ENCODE data around the gene CILP2. TPM values are rescaled to one million over a fixed set of nuclear protein-coding genes. Genes with fewer than 3 reads are reported as not detected.

Gene CILP2
- total RNA-seq, 1 donor from 2014 or later, result 0.23 TPM

GRCh38 chr19:19491321-19492025, 46.6 kb upstream of the CILP2 start:
- TF ChIP-seq CTCF (IDR thresholded peaks at IDR 0.05; ENCODE audit: unreplicated experiment), result no peak
- H3K36me3 Mint-ChIP-seq (ENCODE audit: low read depth, unreplicated experiment), result peaks cover 12% of the 10 kb centered on the region
- no peak overlapping the region for H3K4me3 Mint-ChIP-seq (ENCODE audit: unreplicated experiment)
- no peak overlapping the region for H3K27ac Mint-ChIP-seq (ENCODE audit: unreplicated experiment)
- DNase-seq (ENCODE audit: low spot score), result no peak
- no peaks in the 10 kb centered on the region for H3K9me3 Mint-ChIP-seq (ENCODE audit: unreplicated experiment)
- H3K27me3 Mint-ChIP-seq (ENCODE audit: unreplicated experiment), result peaks cover 17% of the 10 kb centered on the region
- peaks cover 23% of the 10 kb centered on the region for H3K4me1 Mint-ChIP-seq (ENCODE audit: unreplicated experiment)

DNA sequence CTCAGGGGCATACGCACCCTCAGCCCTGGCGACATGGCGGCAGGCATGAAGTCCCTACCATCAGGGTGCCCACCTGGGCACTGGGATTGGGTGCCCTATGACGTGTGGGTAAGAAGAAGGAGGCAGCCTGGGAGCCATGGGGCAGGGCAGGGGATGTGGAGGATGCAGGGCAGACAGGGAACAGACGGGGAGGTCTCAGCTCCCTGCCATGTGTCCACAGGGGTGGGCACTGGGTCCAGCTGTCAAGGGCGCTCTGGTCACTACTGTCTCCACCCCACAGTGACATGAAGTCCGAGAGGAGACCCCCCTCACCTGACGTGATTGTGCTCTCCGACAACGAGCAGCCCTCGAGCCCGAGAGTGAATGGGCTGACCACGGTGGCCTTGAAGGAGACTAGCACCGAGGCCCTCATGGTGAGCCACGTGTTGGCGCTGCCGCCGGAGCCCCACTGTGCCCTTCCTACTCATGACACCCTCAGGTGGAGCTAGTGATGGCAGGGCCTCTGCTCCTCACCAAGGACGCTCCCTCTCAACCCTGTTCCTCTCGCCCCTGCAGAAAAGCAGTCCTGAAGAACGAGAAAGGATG, 45.9 kb upstream of the CILP2 start:
- no peak for DNase-seq (ENCODE audit: low spot score)
- no peak overlapping the region for H3K4me3 Mint-ChIP-seq (ENCODE audit: unreplicated experiment)
- H3K9me3 Mint-ChIP-seq (ENCODE audit: unreplicated experiment), result no peaks in the 10 kb centered on the region
- peaks cover 23% of the 10 kb centered on the region for H3K4me1 Mint-ChIP-seq (ENCODE audit: unreplicated experiment)
- H3K36me3 Mint-ChIP-seq (ENCODE audit: low read depth, unreplicated experiment), result peaks cover 15% of the 10 kb centered on the region
- peaks cover 20% of the 10 kb centered on the region for H3K27me3 Mint-ChIP-seq (ENCODE audit: unreplicated experiment)
- TF ChIP-seq CTCF (IDR thresholded peaks at IDR 0.05; ENCODE audit: unreplicated experiment), result no peak
- H3K27ac Mint-ChIP-seq (ENCODE audit: unreplicated experiment), result no peak overlapping the region

DNA sequence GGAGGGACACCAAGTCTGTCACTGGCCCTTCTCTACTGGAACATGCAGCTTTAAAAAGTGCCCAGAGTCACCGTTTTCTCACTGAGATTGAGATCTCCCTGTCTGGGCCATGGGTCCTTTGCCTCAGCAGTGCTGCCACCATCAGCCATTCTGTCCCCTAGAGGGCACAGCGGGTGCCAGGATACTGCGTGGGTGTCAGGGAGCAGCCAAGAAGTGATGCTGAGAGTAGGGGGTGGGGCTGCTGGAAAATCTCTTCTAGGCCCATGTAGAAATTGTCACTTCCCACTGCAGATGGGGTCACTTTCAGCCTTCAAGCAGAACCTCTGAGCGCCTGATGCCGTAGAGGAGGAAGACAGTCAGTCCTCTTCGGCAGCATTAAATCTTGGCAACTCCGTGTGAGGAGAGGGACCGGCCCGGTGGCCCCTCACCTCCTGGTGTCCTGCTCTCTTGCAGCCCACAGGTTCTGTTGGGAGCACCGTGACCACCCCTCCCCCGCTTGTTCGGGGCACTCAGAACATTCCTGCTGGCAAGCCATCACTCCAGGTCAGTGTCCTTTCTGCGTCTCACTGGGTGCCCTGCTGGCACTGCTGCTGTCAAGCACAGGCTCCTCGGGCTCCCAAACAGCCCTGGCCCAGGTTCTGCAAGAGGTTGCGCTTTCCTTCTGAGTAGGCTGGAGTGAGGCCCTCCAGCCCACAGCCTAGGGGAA, 44.1 kb upstream of the CILP2 start:
- H3K36me3 Mint-ChIP-seq (ENCODE audit: low read depth, unreplicated experiment), result peaks cover 20% of the 10 kb centered on the region
- TF ChIP-seq CTCF (IDR thresholded peaks at IDR 0.05; ENCODE audit: unreplicated experiment), result no peak
- H3K27me3 Mint-ChIP-seq (ENCODE audit: unreplicated experiment), result peaks cover 24% of the 10 kb centered on the region
- no peak for DNase-seq (ENCODE audit: low spot score)
- no peaks in the 10 kb centered on the region for H3K9me3 Mint-ChIP-seq (ENCODE audit: unreplicated experiment)
- H3K4me3 Mint-ChIP-seq (ENCODE audit: unreplicated experiment), result no peak overlapping the region
- no peak overlapping the region for H3K27ac Mint-ChIP-seq (ENCODE audit: unreplicated experiment)
- H3K4me1 Mint-ChIP-seq (ENCODE audit: unreplicated experiment), result peaks cover 9% of the 10 kb centered on the region

GRCh38 chr19:19495614-19496603, 42.2 kb upstream of the CILP2 start:
- Mint-ChIP-seq H3K27ac (ENCODE audit: unreplicated experiment) (no peak overlapping the region), H3K36me3 (ENCODE audit: low read depth, unreplicated experiment) (peaks cover 20% of the 10 kb centered on the region), H3K4me1 (ENCODE audit: unreplicated experiment) (no peaks in the 10 kb centered on the region), H3K4me3 (ENCODE audit: unreplicated experiment) (no peak overlapping the region), H3K9me3 (ENCODE audit: unreplicated experiment) (no peaks in the 10 kb centered on the region), H3K27me3 (ENCODE audit: unreplicated experiment) (peaks cover 23% of the 10 kb centered on the region)
- no peak for TF ChIP-seq CTCF (IDR thresholded peaks at IDR 0.05; ENCODE audit: unreplicated experiment)
- no peak for DNase-seq (ENCODE audit: low spot score)

Data from endothelial cell (in vitro differentiated cells).